Lower lobe of right lung (tissue), 2 donors: Measurements from ENCODE around the gene GALNS. TPM values are rescaled to one million over a fixed set of nuclear protein-coding genes. Genes with fewer than 3 reads are reported as not detected.

Experiments
- ATAC-seq, 2 donors: fragments of 200-7000 bp; cut with Tn5 transposase; one replicate each; pipeline ENCODE4 v1.9.1; 2020 to 2022; ENCODE audit warnings: mild to moderate bottlenecking in 2 of 2, moderate library complexity in 2 of 2
- DNase-seq: peaks from one replicate; pipeline ENCODE4 v3.0.0-alpha.2; 2020
- H3K27ac ChIP-seq: fragments of 200-600 bp; one replicate; pipeline ENCODE4 v1.8.0; 2022
- H3K27me3 ChIP-seq: fragments of 200-600 bp; one replicate; pipeline ENCODE4 v1.8.0; 2022; ENCODE audit warnings: low read depth
- H3K36me3 ChIP-seq: fragments of 200-600 bp; one replicate; pipeline ENCODE4 v1.8.0; 2022; ENCODE audit warnings: mild to moderate bottlenecking
- H3K4me1 ChIP-seq: fragments of 200-600 bp; one replicate; pipeline ENCODE4 v1.8.0; 2022
- H3K4me3 ChIP-seq: fragments of 200-600 bp; one replicate; pipeline ENCODE4 v1.8.0; 2022; ENCODE audit warnings: mild to moderate bottlenecking
- H3K9me3 ChIP-seq: fragments of 200-600 bp; one replicate; pipeline ENCODE4 v1.8.0; 2022
- CTCF ChIP-seq: fragments of 200-600 bp; IDR thresholded peaks from one replicate; pipeline ENCODE4 v1.8.0; 2022; ENCODE audit warnings: antibody characterized with exemption, mild to moderate bottlenecking
- intact Hi-C: fragments of 100-400 bp; cut with DNase I; formaldehyde crosslinking; loops from one replicate; pipeline ENCODE4 v1.11.0; 2022
- total RNA-seq: library from RNA; stranded (reverse); fragmentation: NEBNext Ultra II Directional; extraction: Animal tissue kit (Norgen Biotek cat#: 25700); gene quantifications from one replicate; pipeline ENCODE4 v1.2.1, GENCODE V29; 2021
- donor health status: DM: no; HTN: yes; CAD: no; lungs with severe emphysema.

Gene GALNS
- total RNA-seq, 1 donor from 2014 or later: 48.5 TPM

- intact Hi-C loops: no loop called here
- H3K4me1 ChIP-seq: peaks cover 24% of the 10 kb centered on the region
- H3K27ac ChIP-seq: peak within 1 kb of the TSS; percentile 82
- H3K36me3 ChIP-seq: no peaks in the 10 kb centered on the region
- H3K9me3 ChIP-seq: no peaks in the 10 kb centered on the region
- peak within 1 kb of the TSS; percentile 74 for H3K4me3 ChIP-seq
- no peak for TF ChIP-seq CTCF
- DNase-seq: peak; percentile 89
- peak; percentile 87 to 88 for ATAC-seq
- no peaks in the 10 kb centered on the region for H3K27me3 ChIP-seq
These were observed 53.3 kb downstream of the GALNS start, which contains the start of gene CDT1 for GRCh38 chr16:88803264-88803987. Gene CDT1, plus strand, starts transcription at chr16:88803789. Its CDS starts 43 bp downstream, at chr16:88803832.

GRCh38 chr16:88800277-88800592 lies 56.5 kb downstream of the GALNS start:
- H3K36me3 ChIP-seq: no peaks in the 10 kb centered on the region
- TF ChIP-seq CTCF: no peak

GRCh38 chr16:88799569-88800276 lies 57.0 kb downstream of the GALNS start:
- no peak overlapping the region for H3K27ac ChIP-seq
- peaks cover 28% of the 10 kb centered on the region for H3K4me1 ChIP-seq
- H3K9me3 ChIP-seq: no peaks in the 10 kb centered on the region
- intact Hi-C loops: no loop called here
- no peaks in the 10 kb centered on the region for H3K27me3 ChIP-seq
- H3K4me3 ChIP-seq: no peak overlapping the region
- no peaks in the 10 kb centered on the region for H3K36me3 ChIP-seq
- DNase-seq (no peak), ATAC-seq (no peak)
- no peak for TF ChIP-seq CTCF

More at GRCh38 chr16:88800277-88800592, 56.5 kb downstream of the GALNS start:
- no peaks in the 10 kb centered on the region for H3K27me3 ChIP-seq
- H3K27ac ChIP-seq: no peak overlapping the region
- no peak for DNase-seq
- intact Hi-C loops: no loop called here
- peaks cover 25% of the 10 kb centered on the region for H3K4me1 ChIP-seq
- ATAC-seq: no peak
- no peak overlapping the region for H3K4me3 ChIP-seq
- no peaks in the 10 kb centered on the region for H3K9me3 ChIP-seq

GRCh38 chr16:88798772-88799455 lies 57.8 kb downstream of the GALNS start:
- no peak for TF ChIP-seq CTCF
- Histone ChIP-seq H3K27ac (no peak overlapping the region), H3K4me3 (no peak overlapping the region), H3K36me3 (no peaks in the 10 kb centered on the region), H3K4me1 (peaks cover 28% of the 10 kb centered on the region), H3K9me3 (no peaks in the 10 kb centered on the region), H3K27me3 (no peaks in the 10 kb centered on the region)
- intact Hi-C loops: no loop called here
- DNase-seq: no peak
- no peak for ATAC-seq

- no peak overlapping the region for H3K27ac ChIP-seq
- ATAC-seq: no peak
- H3K27me3 ChIP-seq: no peaks in the 10 kb centered on the region
- H3K4me1 ChIP-seq: peaks cover 36% of the 10 kb centered on the region
- intact Hi-C loops: no loop called here
- no peaks in the 10 kb centered on the region for H3K9me3 ChIP-seq
- H3K36me3 ChIP-seq: no peaks in the 10 kb centered on the region
- no peak overlapping the region for H3K4me3 ChIP-seq
- TF ChIP-seq CTCF: no peak
- no peak for DNase-seq
These were observed 58.7 kb downstream of the GALNS start for GRCh38 chr16:88798073-88798472.
